IMR-90 (cell line): Measurements from ENCODE around the gene CNOT3. TPM values are rescaled to one million over a fixed set of nuclear protein-coding genes. Genes with fewer than 3 reads are reported as not detected.

Experiments used
- ATAC-seq: fragments of 200-7000 bp; cut with Tn5 transposase; 2 replicates; pipeline ENCODE4 v1.9.1; 2020; ENCODE audit warnings: low read depth, mild to moderate bottlenecking, moderate library complexity
- BruUV-seq: library from RNA; stranded (reverse); fragments of 400-500 nt; replicated peaks from 2 replicates; lab custom pipeline; 2021; lab: Mats Ljungman, UMichigan
- CTCF ChIA-PET: fragments of 300-600 bp; formaldehyde crosslinking; extraction: SDS; loops from one replicate; lab custom pipeline; 2021; ENCODE audit warnings: antibody characterized with exemption; lab: Yijun Ruan, JAX
- POLR2A ChIA-PET: fragments of 300-600 bp; sonication (Branson Sonifier 250); formaldehyde crosslinking; loops from one replicate; lab custom pipeline; 2022; ENCODE audit warnings: antibody characterized with exemption; ENCODE audit not compliant: unreplicated experiment; lab: Charles Lee
- DNase-seq: peaks from one replicate; pipeline ENCODE4 v3.0.0; 2013
- H2AFZ ChIP-seq: replicated peaks from 2 replicates; pipeline ENCODE3; 2013; ENCODE audit warnings: low read length, mild to moderate bottlenecking; ENCODE audit not compliant: poor library complexity
- H2AK5ac ChIP-seq: 2 replicates; pipeline ENCODE4 v1.6.1; 2013; ENCODE audit warnings: low read depth, low read length, inconsistent platforms
- H2AK9ac ChIP-seq: replicated peaks from 2 replicates; pipeline ENCODE3; 2013; ENCODE audit warnings: mild to moderate bottlenecking, low read depth, low read length, moderate library complexity; ENCODE audit not compliant: poor library complexity
- H2BK120ac ChIP-seq: 2 replicates; pipeline ENCODE4 v1.6.1; 2013; ENCODE audit warnings: low read depth, low read length, inconsistent platforms
- H2BK15ac ChIP-seq: 3 replicates; pipeline ENCODE4 v1.6.1; 2013; ENCODE audit warnings: low read depth, low read length, inconsistent platforms
- H2BK20ac ChIP-seq: 2 replicates; pipeline ENCODE4 v1.6.1; 2013; ENCODE audit warnings: low read depth, mild to moderate bottlenecking, inconsistent platforms, low read length, moderate library complexity
- H2BK5ac ChIP-seq: 2 replicates; pipeline ENCODE4 v1.6.1; 2013; ENCODE audit warnings: mild to moderate bottlenecking, low read depth, low read length, inconsistent platforms; ENCODE audit not compliant: poor library complexity, severe bottlenecking
- H3K14ac ChIP-seq: replicated peaks from 2 replicates; pipeline ENCODE4 v1.6.1; 2013; ENCODE audit warnings: low read depth, low read length, inconsistent platforms
- H3K18ac ChIP-seq: 2 replicates; pipeline ENCODE4 v1.6.1; 2013; ENCODE audit warnings: low read depth, low read length, control low read depth
- H3K23ac ChIP-seq: 2 replicates; pipeline ENCODE4 v1.6.1; 2013; ENCODE audit warnings: low read depth, low read length, inconsistent platforms
- H3K27ac ChIP-seq: 2 replicates; pipeline ENCODE4 v1.5.1; 2013; ENCODE audit warnings: mild to moderate bottlenecking, control low read depth, low read length; ENCODE audit not compliant: insufficient read depth
- H3K27me3 ChIP-seq: 2 replicates; pipeline ENCODE4 v1.6.1; 2013; ENCODE audit warnings: low read length; ENCODE audit not compliant: control insufficient read depth, insufficient read depth
- H3K36me3 ChIP-seq: 2 replicates; pipeline ENCODE4 v1.6.1; 2013; ENCODE audit warnings: low read length, mixed read lengths; ENCODE audit not compliant: control insufficient read depth, insufficient read depth
- H3K4ac ChIP-seq: 2 replicates; pipeline ENCODE4 v1.6.1; 2013; ENCODE audit warnings: low read depth, low read length, inconsistent platforms
- H3K4me1 ChIP-seq: 2 replicates; pipeline ENCODE4 v1.6.1; 2013; ENCODE audit warnings: low read length, mixed read lengths; ENCODE audit not compliant: control insufficient read depth, insufficient read depth
- H3K4me2 ChIP-seq: 2 replicates; pipeline ENCODE4 v1.6.1; 2013; ENCODE audit warnings: low read depth, mild to moderate bottlenecking, control low read depth, low read length, moderate library complexity
- H3K4me3 ChIP-seq: 2 replicates; pipeline ENCODE4 v1.5.1; 2013; ENCODE audit warnings: low read depth, mild to moderate bottlenecking, control low read depth, low read length, moderate library complexity; ENCODE audit not compliant: insufficient read depth
- H3K56ac ChIP-seq: 2 replicates; pipeline ENCODE4 v1.6.1; 2013; ENCODE audit warnings: low read length, inconsistent platforms; ENCODE audit not compliant: insufficient read depth; ENCODE audit errors: extremely low read depth
- H3K79me1 ChIP-seq, 2 experiments: 2 replicates each; pipeline ENCODE4 v1.6.1; 2013; ENCODE audit warnings: low read length in 2 of 2, inconsistent platforms in 1 of 2, low read depth in 1 of 2
- H3K9ac ChIP-seq: 2 replicates; pipeline ENCODE4 v1.6.1; 2013; ENCODE audit warnings: low read depth, low read length, control low read depth
- H3K9me1 ChIP-seq: 2 replicates; pipeline ENCODE4 v1.6.1; 2013; ENCODE audit warnings: low read length, inconsistent platforms; ENCODE audit not compliant: insufficient read depth
- H3K9me3 ChIP-seq: 2 replicates; pipeline ENCODE4 v1.6.1; 2013; ENCODE audit warnings: low read length; ENCODE audit not compliant: control insufficient read depth, insufficient read depth
- H4K20me1 ChIP-seq: 2 replicates; pipeline ENCODE4 v1.6.1; 2013; ENCODE audit warnings: low read length, inconsistent platforms; ENCODE audit not compliant: insufficient read depth
- H4K5ac ChIP-seq: 2 replicates; pipeline ENCODE4 v1.6.1; 2013; ENCODE audit warnings: mild to moderate bottlenecking, low read depth, low read length, control low read depth
- H4K8ac ChIP-seq, 2 experiments: 2 replicates each; pipeline ENCODE4 v1.6.1; 2013; ENCODE audit warnings: low read depth in 2 of 2, low read length in 2 of 2, control low read depth in 1 of 2, inconsistent platforms in 1 of 2
- H4K91ac ChIP-seq: 2 replicates; pipeline ENCODE4 v1.6.1; 2013; ENCODE audit warnings: low read depth, low read length, inconsistent platforms; ENCODE audit not compliant: insufficient read depth
- MAZ ChIP-seq: IDR thresholded peaks from 2 replicates; pipeline ENCODE4 v1.6.1; 2012; ENCODE audit warnings: low read depth, mild to moderate bottlenecking, low read length, improper control_type of control experiment, moderate library complexity, borderline replicate concordance
- RFX5 ChIP-seq: IDR thresholded peaks from 2 replicates; pipeline ENCODE4 v1.8.0; 2012; ENCODE audit warnings: low read depth, mild to moderate bottlenecking, low read length, moderate library complexity
- WGBS, 2 experiments: methylation state at CpG; one replicate each; pipeline versions ENCODE4 v1.1.5 to v1.1.7; 2013; ENCODE audit warnings: missing lambda C conversion rate in 2 of 2; ENCODE audit not compliant: insufficient read length in 1 of 2; ENCODE audit errors: extremely low coverage in 2 of 2; 5-methylcytosine and 5-hydroxymethylcytosine counted together
- dilution Hi-C: fragments of 300-500 bp; cut with HindIII; formaldehyde crosslinking; loops from one replicate; pipeline ENCODE4 v1.14.3; 2018; ENCODE audit warnings: low sequenced_read_pairs; ENCODE audit not compliant: unreplicated experiment
- in situ Hi-C: fragments of 300-500 bp; cut with MboI; formaldehyde crosslinking; loops from 3 replicates; pipeline ENCODE4 v1.14.3; 2019; ENCODE audit warnings: low sequenced_read_pairs, inconsistent platforms, mixed read lengths
- intact Hi-C: fragments of 100-400 bp; cut with micrococcal nuclease; formaldehyde crosslinking; loops from 2 replicates; pipeline ENCODE4 v1.10.0; 2022
- polyA plus RNA-seq, 3 experiments: library from polyadenylated mRNA; depleted of rRNA; stranded (reverse); fragments of >200 nt; gene quantifications; 2 replicates each; pipeline ENCODE4 v1.2.3, GENCODE V29; 2012; ENCODE audit warnings: low replicate concordance in 1 of 3
- total RNA-seq: library from RNA; depleted of rRNA; stranded (reverse); fragments of >200 nt; gene quantifications from 2 replicates; pipeline ENCODE4 v1.2.3, GENCODE V29; 2012

CNOT3 gene
- total and polyA plus RNA-seq, 2 of the 4 experiments (the other 2 are of a cell fraction): 5.4 to 26.7 TPM

- no peak overlapping the region for H4K8ac ChIP-seq
- H3K56ac ChIP-seq: no peak overlapping the region
- intact Hi-C loops (no loop called here), in situ Hi-C loops (no loop called here), dilution Hi-C loops (no loop called here)
- peaks cover 4% of the 10 kb centered on the region; the same call in 1 of the 2 replicates for H3K36me3 ChIP-seq
- H3K79me1 ChIP-seq: peaks cover 10 to 29% of the 10 kb centered on the region in 2 experiments; a peak in 3 of 4 replicates
- H2AK9ac ChIP-seq: no peak overlapping the region
- ChIA-PET POLR2A (no interaction called here), CTCF (no interaction called here)
- H2BK15ac ChIP-seq: no peak overlapping the region
- H3K27me3 ChIP-seq: no peaks in the 10 kb centered on the region
- no peak overlapping the region for H3K9ac ChIP-seq
- TF ChIP-seq RFX5 (no peak), MAZ (no peak)
- DNase-seq: no peak
- 55% methylated on average over 4 of the region's 14 CpGs; no CpG with 5 or more reads in 1 of the 2 experiments for WGBS, 2 experiments
- H4K5ac ChIP-seq: no peak overlapping the region
- no peaks in the 10 kb centered on the region for H4K20me1 ChIP-seq
- no peak overlapping the region for H2BK20ac ChIP-seq
- no peak overlapping the region for H3K4me3 ChIP-seq
- BruUV-seq: no TSS peak
- H3K9me1 ChIP-seq: no peaks in the 10 kb centered on the region; the same call in none of the 2 replicates
- no peak overlapping the region for H3K4ac ChIP-seq
- no peak overlapping the region for H3K27ac ChIP-seq
- no peak overlapping the region for H4K91ac ChIP-seq
- no peak overlapping the region for H3K18ac ChIP-seq
- no peak overlapping the region for H3K4me2 ChIP-seq
- H3K14ac ChIP-seq: no peak overlapping the region
- H3K9me3 ChIP-seq: no peaks in the 10 kb centered on the region
- no peak for ATAC-seq
- H2BK120ac ChIP-seq: no peak overlapping the region
- peaks cover 11% of the 10 kb centered on the region for H3K4me1 ChIP-seq
- H2AFZ ChIP-seq: peak overlapping the region; percentile 89
- no peak overlapping the region for H3K23ac ChIP-seq
- no peak overlapping the region for H2BK5ac ChIP-seq
- no peak overlapping the region for H2AK5ac ChIP-seq
Measured at GRCh38 chr19:54162884-54163283, 25.3 kb downstream of the CNOT3 start.
